NCI-H1694 (cell line): ENCODE data around the gene SLC6A9.

ENCODE experiments used
- DNase-seq: peaks from one replicate; lab custom pipeline; 2025; lab: John Stamatoyannopoulos, UW

Gene SLC6A9

GRCh38 chr1:44048532-44049215 is 17.4 kb upstream of the SLC6A9 start:
- no peak for DNase-seq

GRCh38 chr1:44047131-44047530 is 15.9 kb upstream of the SLC6A9 start:
- no peak for DNase-seq

- DNase-seq, result no peak
These were observed 13.8 kb upstream of the SLC6A9 start for GRCh38 chr1:44045064-44045463.

DNA sequence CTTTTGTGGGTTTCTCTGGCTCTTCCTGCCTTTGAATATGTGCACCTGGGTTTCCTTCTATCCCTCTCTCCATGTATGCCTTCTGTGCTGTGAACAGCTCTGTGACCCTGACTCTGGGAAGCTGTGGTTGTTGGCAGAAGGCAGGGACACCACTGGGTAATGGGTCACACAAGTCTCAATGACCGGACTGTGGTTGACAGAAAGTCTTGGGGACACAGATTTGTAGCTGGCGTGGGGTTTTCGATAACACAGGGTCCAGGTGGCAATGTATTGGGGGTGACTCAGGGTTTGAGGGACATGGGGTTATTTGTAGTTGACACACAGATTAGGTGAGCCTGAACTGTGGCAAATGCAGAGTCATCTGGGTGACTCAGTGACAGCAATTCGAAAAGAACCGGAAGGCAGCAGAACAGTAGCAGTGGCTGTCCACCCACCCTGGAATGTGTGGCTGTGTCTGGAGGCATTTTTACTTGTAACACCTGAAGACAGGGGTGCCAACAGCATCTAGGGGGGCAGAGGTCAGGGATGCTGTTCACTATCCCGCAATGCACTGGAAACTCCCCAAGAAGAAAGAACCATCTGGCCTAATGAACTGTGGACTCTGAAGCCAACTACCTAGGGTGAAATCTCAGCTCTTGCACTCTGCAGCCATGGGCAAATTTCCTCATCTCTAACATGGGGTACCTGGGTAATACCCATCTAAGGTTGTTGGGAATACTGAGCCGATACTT is 13.0 kb upstream of the SLC6A9 start:
- DNase-seq, result no peak

GRCh38 chr1:44043176-44044070 is 12.2 kb upstream of the SLC6A9 start:
- no peak for DNase-seq

GRCh38 chr1:44040846-44041245 is 9.6 kb upstream of the SLC6A9 start:
- DNase-seq, result no peak

- no peak for DNase-seq
These were observed 9.2 kb upstream of the SLC6A9 start for GRCh38 chr1:44040418-44040817.

GRCh38 chr1:44038876-44039657 is 7.8 kb upstream of the SLC6A9 start:
- no peak for DNase-seq

DNA sequence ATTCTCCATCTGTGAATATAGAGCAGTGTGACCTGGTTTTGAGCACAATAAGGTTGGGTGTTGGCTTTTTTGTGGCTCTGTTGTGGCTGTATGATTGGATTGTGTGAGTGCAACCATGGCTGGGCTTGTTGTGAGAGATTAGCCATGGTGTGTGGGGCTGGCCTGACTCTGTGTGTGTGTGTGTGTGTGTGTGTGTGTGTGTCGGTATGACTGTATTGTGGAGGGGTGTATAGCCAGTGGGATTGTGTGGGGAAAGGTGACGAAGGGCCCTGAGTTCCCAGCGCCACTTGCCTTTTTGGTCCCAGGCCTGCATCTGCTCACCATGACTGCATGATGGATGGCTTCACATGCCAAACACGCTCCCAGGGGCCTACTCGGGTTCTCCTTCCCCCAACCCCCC is 5.9 kb upstream of the SLC6A9 start:
- no peak for DNase-seq

- peak; percentile 61 for DNase-seq
These were observed 5.3 kb upstream of the SLC6A9 start for GRCh38 chr1:44036409-44037139.

- DNase-seq, result no peak
These were observed 4.6 kb upstream of the SLC6A9 start for GRCh38 chr1:44035726-44036408.

DNA sequence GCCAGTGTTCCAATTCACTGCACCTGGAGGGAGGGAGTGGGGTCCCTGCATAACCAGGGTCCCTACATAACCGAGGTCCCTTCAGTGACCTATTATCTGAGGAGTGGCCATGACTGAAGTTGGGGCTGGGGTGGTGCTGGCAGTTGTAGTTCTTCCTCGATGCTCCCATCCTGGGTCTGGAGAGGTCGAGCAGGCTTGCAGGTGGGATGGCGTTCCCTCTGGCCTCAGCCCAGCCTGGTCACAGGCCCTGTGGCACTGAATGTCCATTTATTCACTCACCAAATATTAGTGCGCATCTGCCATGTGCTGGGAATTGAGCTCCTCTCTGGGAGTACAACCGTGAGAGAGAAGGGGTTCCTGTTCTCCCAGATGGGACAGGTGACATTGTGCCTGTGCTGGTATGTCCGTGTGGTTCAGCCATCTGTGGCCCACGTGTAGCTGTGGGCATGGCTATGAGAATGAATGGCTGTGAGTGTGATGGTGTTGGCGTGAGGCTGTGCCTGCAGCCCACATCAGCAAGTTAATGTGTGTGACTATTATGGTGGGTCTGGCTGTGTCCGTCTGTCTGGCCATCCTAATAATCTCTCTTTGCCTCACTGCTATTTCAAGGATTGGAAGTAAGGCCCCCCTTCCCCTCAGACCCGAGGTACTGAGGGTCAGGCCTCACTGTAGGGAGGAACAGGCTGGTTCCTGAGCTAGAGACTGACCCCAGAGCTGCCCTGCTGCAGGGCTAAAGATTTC is 3.9 kb upstream of the SLC6A9 start:
- DNase-seq, result no peak

DNA sequence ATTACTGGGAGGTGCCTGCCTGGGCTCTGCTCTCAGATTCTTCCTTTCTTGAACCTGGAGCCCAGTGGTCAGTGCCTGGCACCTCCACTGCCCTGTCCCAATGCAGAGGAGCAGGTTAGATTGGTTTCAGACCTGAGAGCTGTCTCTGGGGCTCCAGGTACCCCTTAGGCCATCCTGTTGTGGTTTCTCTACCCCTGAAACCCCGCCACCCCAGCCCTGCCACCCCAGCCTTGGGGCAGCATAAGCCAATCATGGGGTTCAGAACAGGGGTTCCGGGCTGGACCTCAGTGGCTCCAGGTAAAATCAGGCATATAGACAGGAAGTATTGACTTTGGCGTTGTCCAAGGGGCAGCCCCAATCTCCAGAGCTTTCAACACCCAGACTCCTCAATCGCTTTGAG is 3.2 kb upstream of the SLC6A9 start:
- no peak for DNase-seq

- DNase-seq, result no peak
These were observed 2.5 kb upstream of the SLC6A9 start for GRCh38 chr1:44033756-44034155.

DNA sequence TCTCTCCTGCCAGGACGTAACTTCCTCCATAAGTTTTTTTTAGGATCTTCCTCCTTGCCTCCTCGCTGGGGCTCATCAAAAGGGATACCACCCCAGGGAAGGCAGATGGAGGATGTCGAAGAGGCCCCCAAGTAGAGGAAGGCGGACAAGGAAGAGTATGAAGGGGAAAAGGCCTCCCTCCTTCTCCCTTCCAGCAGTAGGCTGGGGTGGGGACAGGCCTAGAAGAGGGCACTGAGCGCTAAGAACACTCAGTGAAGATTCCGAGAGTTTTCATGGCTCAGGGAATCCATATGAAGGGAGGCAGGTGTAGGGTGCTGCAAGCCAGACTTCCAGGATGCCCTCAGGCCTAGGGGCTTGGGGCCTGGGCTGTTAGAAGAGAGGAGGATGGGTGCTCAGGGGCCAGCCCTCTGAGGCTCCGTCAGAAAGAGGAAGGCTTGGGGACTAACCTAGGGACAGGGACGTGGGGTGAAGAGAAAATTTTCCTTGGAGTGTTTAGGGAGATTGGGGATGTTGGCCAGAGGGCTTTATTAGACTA is 1.8 kb upstream of the SLC6A9 start:
- DNase-seq, result no peak

GRCh38 chr1:44032170-44032790 is 1.0 kb upstream of the SLC6A9 start:
- no peak for DNase-seq

DNA sequence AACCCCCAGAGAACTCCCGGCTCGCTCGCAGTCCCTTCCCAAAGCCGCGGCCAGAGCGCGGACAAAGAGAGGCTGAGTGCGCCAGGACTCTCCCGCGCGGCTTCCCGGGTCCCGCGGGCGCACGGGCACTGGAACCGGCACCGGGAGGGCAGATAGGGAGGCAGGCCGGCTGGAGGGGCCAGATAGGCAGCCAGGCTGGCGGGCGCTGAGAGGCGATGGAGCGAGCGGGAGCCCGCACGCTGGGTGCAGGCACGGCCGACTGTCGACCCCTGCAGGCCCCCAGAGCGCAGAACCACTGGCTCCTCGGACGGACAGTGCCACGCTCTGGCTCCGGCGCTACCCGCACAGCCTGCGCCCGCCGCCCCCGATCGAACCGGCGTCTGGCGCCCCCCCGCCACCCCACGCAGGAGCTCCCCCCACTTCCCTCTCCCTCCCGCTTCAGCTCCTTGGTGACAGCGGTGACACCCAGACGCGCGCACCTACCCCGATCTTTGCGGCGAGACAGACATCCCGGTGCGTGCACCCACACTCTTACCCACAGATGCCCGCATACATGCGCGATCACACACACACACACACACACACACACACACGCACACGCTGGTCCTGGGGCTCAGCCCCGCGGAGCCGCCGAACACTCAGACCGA is 534 bp downstream of the SLC6A9 start:
- peak; percentile 49 for DNase-seq

DNA sequence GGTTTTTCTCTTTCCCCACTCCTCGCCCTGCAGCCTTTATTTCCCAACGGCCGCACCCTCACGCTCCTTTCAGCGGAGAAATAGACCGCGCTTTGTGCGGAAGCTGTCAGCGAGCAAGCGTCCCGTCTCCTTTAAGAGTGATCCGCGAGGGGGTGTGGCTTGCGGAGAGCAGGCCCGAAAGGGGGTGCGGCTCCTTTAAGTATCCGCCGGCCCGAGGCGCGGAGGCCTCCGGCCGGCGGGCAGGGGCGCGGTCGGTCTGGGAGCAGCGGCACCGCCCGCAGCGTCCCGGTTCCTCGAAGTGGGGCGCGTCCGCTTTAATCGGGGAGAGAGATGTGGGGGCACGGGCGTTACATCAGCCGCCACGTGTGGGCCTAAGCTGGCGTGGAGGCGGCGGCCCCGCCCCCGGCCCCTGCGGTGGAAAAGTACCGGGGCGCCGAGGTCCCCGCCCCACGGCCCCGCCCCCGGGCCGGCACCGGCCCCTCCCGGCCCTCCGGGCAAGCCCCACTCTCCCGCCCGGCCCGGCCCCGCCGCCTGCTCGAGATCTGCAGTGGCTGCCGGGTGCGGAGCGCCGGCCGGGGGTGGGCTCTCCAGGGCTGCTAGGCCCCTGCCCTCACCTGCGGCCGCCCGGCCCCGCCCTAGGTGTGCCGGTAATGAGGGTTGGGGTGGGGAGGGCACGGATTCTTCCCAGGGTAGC is 1.2 kb downstream of the SLC6A9 start:
- DNase-seq, result peak; percentile 53
